ENCODE results near the gene TRIM32.

The TRIM32 gene

DNA sequence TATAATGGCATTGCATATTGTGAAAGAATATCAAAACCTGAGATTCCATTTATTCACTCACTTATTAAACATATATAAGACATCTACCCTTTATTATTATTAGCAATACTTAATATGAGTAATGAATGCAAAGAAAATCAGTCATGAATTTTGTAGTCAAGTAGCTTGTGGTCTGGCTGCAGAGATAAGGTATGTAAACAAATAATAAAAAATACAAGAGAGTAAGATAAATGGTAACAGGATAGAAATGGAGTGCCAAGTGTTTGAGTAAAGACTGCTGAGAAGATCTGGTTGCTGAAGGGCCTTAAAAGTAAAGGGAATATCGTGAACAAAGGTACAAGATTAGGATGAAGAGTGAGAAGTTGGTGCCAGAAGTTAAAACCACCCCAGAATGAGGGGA, 18.4 kb downstream of the TRIM32 start:
- DNase-seq (ENCODE audit: low read depth in 2 of 2): no peak

DNA sequence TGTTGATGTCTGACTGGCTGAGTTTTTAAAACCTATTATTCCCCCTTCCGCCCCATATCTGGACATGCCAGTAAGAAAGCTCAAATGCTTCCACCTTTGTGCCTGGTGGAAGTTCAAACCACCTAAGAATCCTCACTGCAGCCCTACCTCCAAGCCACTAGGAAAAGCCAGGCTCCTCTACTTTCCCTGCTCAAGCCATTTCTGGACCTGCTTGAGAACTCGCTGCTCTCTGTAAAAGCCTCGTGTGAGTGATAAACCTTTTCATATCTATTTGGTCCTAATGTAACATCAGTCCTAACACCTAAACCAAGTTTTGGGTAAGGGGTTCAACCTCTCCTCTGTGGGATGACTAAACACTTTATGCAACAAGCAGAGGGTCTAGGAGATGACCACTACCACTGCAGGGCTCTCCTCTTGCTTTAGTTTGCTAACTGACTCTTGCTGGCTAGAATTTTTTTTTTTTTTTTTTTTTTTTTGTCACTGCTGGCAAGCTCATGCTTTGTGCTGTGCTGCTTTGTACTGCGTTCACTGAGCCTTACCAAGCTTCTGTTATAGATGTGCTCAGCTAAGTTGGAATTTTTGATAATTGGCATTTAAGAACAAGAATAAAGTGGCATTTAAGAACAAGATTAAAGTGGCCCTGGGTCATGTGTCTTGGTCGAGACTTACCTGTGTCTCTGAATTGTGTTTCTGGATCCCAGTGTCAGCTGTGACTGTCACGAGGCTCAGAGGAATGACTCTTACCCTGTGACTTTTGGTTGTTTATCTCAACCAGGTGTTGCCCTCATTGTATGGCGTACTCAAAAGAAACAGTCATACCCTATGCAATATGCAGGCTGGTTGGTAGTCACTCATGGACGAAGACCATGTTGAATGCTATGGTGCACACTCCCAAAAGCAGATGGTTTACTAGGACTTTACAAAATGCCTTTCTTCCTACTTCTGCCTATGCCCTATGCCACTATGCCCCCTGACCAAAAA, 19.5 kb downstream of the TRIM32 start:
- DNase-seq (ENCODE audit: low read depth in 2 of 2): no peak

DNA sequence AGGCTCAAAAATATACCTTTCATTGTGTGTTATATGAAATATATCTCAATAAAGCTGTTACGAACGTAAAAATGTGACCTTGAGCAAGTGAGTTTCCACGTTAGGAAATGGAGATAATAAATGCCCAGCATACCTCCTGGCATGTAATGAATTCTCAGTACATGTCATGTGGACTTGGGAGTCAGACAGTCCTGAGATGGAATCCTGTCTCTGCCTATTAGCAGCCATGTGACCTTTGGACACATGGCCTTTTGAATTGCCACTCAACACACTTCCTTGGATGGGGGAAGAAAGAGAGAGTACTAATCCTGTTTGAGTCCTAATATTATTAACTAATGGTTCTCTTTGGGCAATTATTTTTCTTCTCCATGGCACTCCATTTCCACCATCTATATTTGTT, 25.7 kb downstream of the TRIM32 start:
- DNase-seq (ENCODE audit: low read depth in 2 of 2): no peak

DNA sequence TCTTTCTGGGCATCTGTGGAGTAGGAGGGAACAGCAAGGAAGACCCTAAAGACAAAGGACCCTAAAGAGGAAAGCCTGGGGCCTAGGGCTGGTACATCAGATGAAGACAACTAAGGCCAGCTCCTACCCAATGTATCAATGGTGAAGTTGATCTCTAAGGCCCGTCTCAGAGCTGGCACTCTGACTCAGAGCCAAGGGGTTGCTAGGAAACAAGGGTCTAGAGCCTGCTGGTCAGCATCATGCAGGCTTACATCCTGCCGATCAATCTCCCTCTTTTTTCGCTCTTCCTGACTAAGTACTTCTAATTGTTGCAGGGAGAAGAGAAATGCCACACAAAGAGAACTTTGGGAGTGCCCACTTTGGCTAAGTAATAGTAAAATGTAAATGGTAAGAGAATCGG, 26.2 kb downstream of the TRIM32 start:
- no peak for DNase-seq (ENCODE audit: low read depth in 2 of 2)

- DNase-seq (ENCODE audit: low read depth in 2 of 2): no peak
Measured at GRCh38 chr9:116715751-116716150, 28.6 kb downstream of the TRIM32 start.

GRCh38 chr9:116716438-116716837, 29.3 kb downstream of the TRIM32 start:
- DNase-seq (ENCODE audit: low read depth in 2 of 2): no peak

DNA sequence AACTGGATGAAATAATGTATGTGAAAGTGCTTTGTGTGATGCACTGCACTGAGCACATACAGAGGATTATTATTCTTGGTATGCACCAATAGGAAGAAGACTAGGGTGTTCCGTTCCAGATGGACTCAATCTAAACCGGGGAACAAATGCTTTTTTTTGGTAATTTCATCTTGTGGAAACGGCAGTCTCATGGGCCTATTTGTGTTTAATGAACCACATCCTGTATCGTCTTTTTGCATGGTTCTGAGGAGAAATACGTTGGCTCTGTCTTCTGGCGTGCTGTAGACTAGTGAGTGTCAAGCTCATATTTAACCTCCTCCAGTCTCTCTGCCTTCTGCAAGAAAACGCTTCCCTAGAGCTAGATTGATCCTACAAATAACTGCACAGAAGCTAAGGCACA, 30.0 kb downstream of the TRIM32 start:
- no peak for DNase-seq (ENCODE audit: low read depth in 2 of 2)

- DNase-seq (ENCODE audit: low read depth in 2 of 2): no peak
Measured at GRCh38 chr9:116718111-116718510, 31.0 kb downstream of the TRIM32 start.

DNA sequence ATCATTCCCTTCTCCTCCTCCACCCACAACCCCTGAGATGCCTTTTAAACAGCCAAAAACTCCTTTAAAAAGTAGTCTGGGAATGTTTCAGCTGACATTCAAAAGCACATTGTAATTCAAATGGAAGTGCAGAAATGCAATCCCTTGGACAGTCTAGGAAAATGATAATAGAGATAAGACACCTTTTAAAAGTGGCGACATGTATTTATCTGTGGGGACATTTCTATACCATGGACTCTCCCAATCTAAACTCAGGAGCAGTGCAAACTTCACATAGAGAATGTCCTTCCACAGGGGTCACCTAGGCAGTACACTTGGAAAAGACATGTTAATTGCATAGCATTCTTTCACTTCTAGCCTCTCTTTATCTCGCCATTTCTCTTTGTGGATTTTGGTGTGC, 33.0 kb downstream of the TRIM32 start:
- DNase-seq (ENCODE audit: low read depth in 2 of 2): no peak

DNA sequence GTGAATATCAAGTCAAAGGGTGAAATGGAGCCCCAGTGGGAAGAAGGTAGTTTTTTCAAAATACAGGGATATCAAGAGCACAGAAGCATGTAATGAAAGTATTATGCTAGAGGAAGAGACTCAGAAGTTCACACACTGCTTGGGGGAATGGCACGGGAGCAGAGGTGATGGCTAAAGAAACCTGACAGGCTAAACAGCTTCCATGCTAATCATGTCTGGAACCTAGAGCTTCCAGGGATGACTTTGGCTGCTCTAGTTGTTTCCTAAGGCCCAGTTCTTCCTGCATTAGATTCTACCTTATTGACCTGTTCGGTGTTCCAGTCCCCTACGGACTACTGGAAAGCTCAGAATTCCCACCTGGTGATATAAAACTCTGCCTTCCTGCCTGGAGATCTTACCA, 34.3 kb downstream of the TRIM32 start:
- no peak for DNase-seq (ENCODE audit: low read depth in 2 of 2)

- no peak for DNase-seq (ENCODE audit: low read depth in 2 of 2)
Measured at GRCh38 chr9:116721944-116722343, 34.8 kb downstream of the TRIM32 start.

- DNase-seq (ENCODE audit: low read depth in 2 of 2): no peak
Measured at GRCh38 chr9:116724123-116724522, 37.0 kb downstream of the TRIM32 start.

- no peak for DNase-seq (ENCODE audit: low read depth in 2 of 2)
Measured at GRCh38 chr9:116726602-116727001, 39.5 kb downstream of the TRIM32 start.

DNA sequence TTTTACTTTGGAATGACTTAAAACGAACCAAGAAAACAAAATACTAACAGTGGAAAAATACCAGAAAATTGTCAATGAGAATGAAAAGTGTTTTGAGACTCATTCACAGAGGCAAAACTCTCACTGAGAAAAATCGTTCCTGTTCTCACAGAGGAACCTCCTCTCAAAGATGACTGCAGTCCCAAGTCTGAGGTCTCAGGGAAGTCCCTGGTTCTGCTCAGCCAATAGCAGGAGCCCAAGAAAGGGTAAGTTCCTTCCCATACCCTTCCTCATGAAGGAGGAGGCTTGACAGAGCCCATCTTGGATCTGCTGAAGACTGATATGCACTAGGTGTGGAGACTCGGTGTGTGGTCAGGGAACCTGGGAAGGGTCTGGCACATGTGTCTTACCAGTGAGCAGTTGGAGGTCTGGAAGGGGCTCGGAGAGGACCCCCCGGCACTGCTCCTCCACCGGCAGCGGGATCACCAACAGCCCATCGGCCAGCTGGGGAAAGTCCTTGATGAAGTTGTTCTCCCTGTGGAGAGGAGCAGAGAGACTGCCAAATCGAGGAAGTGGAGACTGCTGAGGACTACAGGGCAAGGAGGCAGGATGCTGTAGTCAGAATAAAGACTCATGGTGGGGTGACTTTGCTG, 46.0 kb downstream of the TRIM32 start:
- DNase-seq (ENCODE audit: low read depth in 2 of 2): no peak

GRCh38 chr9:116736399-116737151, 49.5 kb downstream of the TRIM32 start:
- no peak for DNase-seq (ENCODE audit: low read depth in 2 of 2)

- peak; percentile 8 to 13 for DNase-seq (ENCODE audit: low read depth in 2 of 2)
Measured at GRCh38 chr9:116737152-116737546, 50.0 kb downstream of the TRIM32 start.

GRCh38 chr9:116741086-116741740, 54.1 kb downstream of the TRIM32 start:
- DNase-seq (ENCODE audit: low read depth in 2 of 2): no peak

DNA sequence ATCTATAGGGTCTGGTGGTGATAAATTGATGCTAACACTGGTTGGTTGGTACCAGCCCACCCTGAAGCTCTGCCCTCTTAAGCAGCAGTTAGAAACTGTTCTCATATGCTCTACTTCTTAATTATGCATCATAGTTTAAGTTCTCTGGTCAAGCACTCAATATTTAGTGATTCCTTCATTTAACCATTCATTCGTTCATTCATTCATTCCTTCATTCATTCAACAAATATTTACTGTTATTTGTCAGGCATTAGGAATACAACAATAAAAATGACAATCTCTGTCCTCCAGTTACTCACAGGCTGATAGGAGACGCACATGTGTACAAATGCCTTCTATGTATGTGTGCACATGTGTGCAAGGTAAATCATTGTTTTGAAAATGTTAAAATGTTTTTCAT, 54.6 kb downstream of the TRIM32 start:
- DNase-seq (ENCODE audit: low read depth in 2 of 2): no peak

DNA sequence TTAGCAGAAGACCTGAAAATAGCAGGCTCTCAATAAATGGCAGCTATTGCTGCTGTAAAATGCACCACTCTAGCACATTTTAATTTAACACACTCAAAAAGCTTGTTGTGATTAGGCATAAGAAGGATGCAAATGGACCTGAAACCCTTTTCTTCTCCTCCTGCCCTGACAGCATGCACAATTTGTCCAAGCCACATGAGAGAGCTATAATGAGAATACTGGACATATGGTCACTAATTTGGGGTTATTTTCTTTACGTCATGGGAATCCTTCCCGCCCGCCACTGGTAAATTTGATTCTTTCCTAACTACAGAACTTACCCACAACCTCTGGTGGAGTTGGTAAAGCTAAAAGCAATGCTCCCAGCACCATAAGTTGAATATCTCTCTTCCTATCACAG, 62.1 kb downstream of the TRIM32 start:
- DNase-seq (ENCODE audit: low read depth in 2 of 2): no peak

- DNase-seq (ENCODE audit: low read depth in 2 of 2): no peak
Measured at GRCh38 chr9:116749772-116750171, 62.7 kb downstream of the TRIM32 start.

DNA sequence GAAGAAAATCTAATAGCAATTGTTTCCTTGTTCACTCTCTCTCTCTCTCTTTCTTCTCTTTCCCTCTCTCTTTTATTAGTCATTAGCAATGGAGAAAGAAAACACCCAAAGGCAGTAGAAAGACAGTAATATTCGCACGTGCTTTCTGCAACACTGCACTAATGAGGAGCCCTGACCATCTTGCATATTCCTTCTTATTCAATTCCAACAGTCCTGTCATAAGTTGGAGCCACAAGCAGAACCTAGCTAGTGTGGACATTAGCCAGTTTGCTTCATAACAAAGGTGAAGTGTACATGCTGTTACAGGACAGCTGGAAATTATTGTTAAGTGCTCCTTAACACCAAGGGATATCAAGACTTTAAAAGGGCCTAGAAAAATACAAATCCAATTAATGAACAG, 63.4 kb downstream of the TRIM32 start:
- DNase-seq (ENCODE audit: low read depth in 2 of 2): no peak

Data from stimulated activated CD8-positive, alpha-beta memory T cell treated with anti-CD3 and anti-CD28 coated beads, Interleukin-7, amount 100 ng/mL, for 4 hours (primary cell).